GM23338 (cell line): ENCODE data around the gene ZNF497. TPM values are rescaled to one million over a fixed set of nuclear protein-coding genes. Genes with fewer than 3 reads are reported as not detected.

ENCODE experiments used
- ATAC-seq: fragments of 200-7000 bp; cut with Tn5 transposase; 3 replicates; pipeline ENCODE4 v1.9.1; 2020
- DNase-seq: peaks from one replicate; pipeline ENCODE4 v3.0.0-alpha.2; 2015; ENCODE audit warnings: low spot score
- H2AFZ ChIP-seq: fragments of 200-600 bp; sonication (generic); 2 replicates; pipeline ENCODE4 v1.8.0; 2016; ENCODE audit warnings: antibody characterized with exemption, mild to moderate bottlenecking, moderate library complexity
- H3F3A ChIP-seq: fragments of 200-600 bp; sonication (generic); replicated peaks from 2 replicates; pipeline ENCODE4 v1.8.0; 2017; ENCODE audit warnings: antibody characterized with exemption, mixed run types, low read depth
- H3K27ac ChIP-seq: fragments of 200-600 bp; sonication (generic); 2 replicates; pipeline ENCODE4 v1.6.1; 2016; ENCODE audit warnings: low read depth
- H3K27me3 ChIP-seq: fragments of 200-600 bp; sonication (generic); 2 replicates; pipeline ENCODE4 v1.8.0; 2016; ENCODE audit warnings: mild to moderate bottlenecking, mixed run types, moderate library complexity; ENCODE audit not compliant: insufficient read depth
- H3K36me3 ChIP-seq: fragments of 200-600 bp; sonication (generic); 2 replicates; pipeline ENCODE4 v1.8.0; 2016; ENCODE audit warnings: mild to moderate bottlenecking; ENCODE audit not compliant: insufficient read depth
- H3K4me1 ChIP-seq: fragments of 200-600 bp; sonication (generic); 2 replicates; pipeline ENCODE4 v1.8.0; 2016; ENCODE audit warnings: mild to moderate bottlenecking, moderate library complexity; ENCODE audit not compliant: insufficient read depth
- H3K4me2 ChIP-seq: fragments of 200-600 bp; sonication (generic); 2 replicates; pipeline ENCODE4 v1.7.1; 2017; ENCODE audit warnings: mixed run types
- H3K4me3 ChIP-seq: fragments of 200-600 bp; sonication (generic); 2 replicates; pipeline ENCODE4 v1.6.1; 2016; ENCODE audit warnings: mixed run types
- H3K79me2 ChIP-seq: fragments of 200-600 bp; sonication (generic); replicated peaks from 2 replicates; pipeline ENCODE4 v1.8.0; 2017; ENCODE audit warnings: mild to moderate bottlenecking; ENCODE audit not compliant: insufficient read depth
- H3K9me2 ChIP-seq: fragments of 200-600 bp; sonication (generic); 2 replicates; pipeline ENCODE4 v1.8.0; 2017; ENCODE audit not compliant: insufficient read depth
- H4K20me1 ChIP-seq: fragments of 200-600 bp; sonication (generic); replicated peaks from 2 replicates; pipeline ENCODE4 v1.8.0; 2017; ENCODE audit warnings: mild to moderate bottlenecking; ENCODE audit not compliant: insufficient read depth
- H3K27ac Mint-ChIP-seq: 2 replicates; pipeline ENCODE4 v1.8.0; 2020; ENCODE audit warnings: inconsistent platforms, mild to moderate bottlenecking, moderate library complexity, mixed read lengths
- H3K27me3 Mint-ChIP-seq: 3 replicates; pipeline ENCODE4 v1.8.0; 2022; ENCODE audit warnings: low read depth, mild to moderate bottlenecking, moderate library complexity, mixed read lengths, inconsistent platforms; ENCODE audit not compliant: insufficient read depth, poor library complexity
- H3K36me3 Mint-ChIP-seq: 3 replicates; pipeline ENCODE4 v1.8.0; 2021; ENCODE audit warnings: low read depth, mild to moderate bottlenecking, inconsistent platforms, moderate library complexity, mixed read lengths
- H3K4me1 Mint-ChIP-seq: 3 replicates; pipeline ENCODE4 v1.8.0; 2020; ENCODE audit warnings: mild to moderate bottlenecking, inconsistent platforms, mixed read lengths
- H3K4me3 Mint-ChIP-seq: 3 replicates; pipeline ENCODE4 v1.8.0; 2021; ENCODE audit warnings: moderate library complexity, mild to moderate bottlenecking, inconsistent platforms, mixed read lengths
- H3K9me3 Mint-ChIP-seq: 3 replicates; pipeline ENCODE4 v1.8.0; 2020; ENCODE audit warnings: moderate library complexity, mild to moderate bottlenecking, inconsistent platforms, mixed read lengths
- CREB1 ChIP-seq: fragments of 250-450 bp; sonication (Bioruptor Pico); IDR thresholded peaks from 2 replicates; pipeline ENCODE4 v1.5.0; 2020; ENCODE audit warnings: low read depth, mild to moderate bottlenecking, moderate library complexity
- CTCF ChIP-seq, 2 experiments: fragments of 200-600 bp in 1 of 2; sonication (generic) in 1 of 2; conservative IDR thresholded peaks; 2 replicates each; pipeline versions ENCODE4 v1.5.1 to v1.6.1; 2016 to 2017; ENCODE audit warnings: antibody characterized with exemption in 2 of 2, low read depth in 2 of 2, mild to moderate bottlenecking in 2 of 2, moderate library complexity in 1 of 2
- EZH2 ChIP-seq: fragments of 200-600 bp; sonication (generic); IDR thresholded peaks from one replicate; pipeline ENCODE4 v1.8.0; 2017; ENCODE audit warnings: antibody characterized with exemption, mild to moderate bottlenecking, low read depth; ENCODE audit not compliant: unreplicated experiment
- EZH2phosphoT487 ChIP-seq: fragments of 200-600 bp; sonication (generic); IDR thresholded peaks from one replicate; pipeline ENCODE4 v1.8.1; 2018; ENCODE audit warnings: antibody characterized with exemption; ENCODE audit not compliant: unreplicated experiment
- JUNB ChIP-seq: IDR thresholded peaks from one replicate; pipeline ENCODE4 v1.6.1; 2016; ENCODE audit warnings: antibody characterized with exemption; ENCODE audit not compliant: unreplicated experiment
- POLR2AphosphoS5 ChIP-seq: IDR thresholded peaks from 2 replicates; pipeline ENCODE4 v1.6.1; 2016; ENCODE audit warnings: antibody characterized with exemption, low read depth
- STAT1 ChIP-seq: IDR thresholded peaks from one replicate; pipeline ENCODE4 v1.6.1; 2016; ENCODE audit warnings: antibody characterized with exemption; ENCODE audit not compliant: unreplicated experiment
- ZNF114 ChIP-seq: fragments of 250-450 bp; sonication (Bioruptor Pico); IDR thresholded peaks from 2 replicates; pipeline ENCODE4 v1.5.0; 2020; ENCODE audit warnings: mild to moderate bottlenecking, moderate library complexity
- ZNF331 ChIP-seq: fragments of 250-450 bp; sonication (Bioruptor Pico); IDR thresholded peaks from 2 replicates; pipeline ENCODE4 v1.5.0; 2020; ENCODE audit warnings: low read depth, mild to moderate bottlenecking, moderate library complexity
- ZNF462 ChIP-seq: fragments of 250-450 bp; sonication (Bioruptor Pico); IDR thresholded peaks from 2 replicates; pipeline ENCODE4 v1.5.0; 2020; ENCODE audit warnings: mild to moderate bottlenecking, moderate library complexity
- polyA plus RNA-seq: library from polyadenylated mRNA; unstranded; fragments of >200 nt; fragmentation: Nextera tagmentation; extraction: Ambion mirVana; gene quantifications from 2 replicates; pipeline ENCODE4 v1.2.1, GENCODE V29; 2016
- total RNA-seq: library from RNA; depleted of rRNA; stranded (reverse); fragments of >200 nt; shearing (Covaris generic); gene quantifications from 2 replicates; pipeline ENCODE4 v1.2.3, GENCODE V29; 2014

ZNF497 gene
- total and polyA plus RNA-seq, 2 experiments from 2014 or later: 0.44 to 2.0 TPM

- no peak for TF ChIP-seq ZNF462 (CRISPR knock-in tag)
- peak; percentile 89 for TF ChIP-seq POLR2AphosphoS5
- TF ChIP-seq EZH2: no peak
- TF ChIP-seq ZNF331: no peak
- no peak for TF ChIP-seq ZNF114 (CRISPR knock-in tag)
Measured at GRCh38 chr19:58400916-58401839, 38.6 kb upstream of the ZNF497 start (continued).

GRCh38 chr19:58400316-58400915 lies 37.9 kb upstream of the ZNF497 start:
- Histone ChIP-seq H3K36me3 (no peaks in the 10 kb centered on the region), H3K4me1 (peaks cover 5% of the 10 kb centered on the region; the same call in 1 of the 2 replicates), H4K20me1 (no peaks in the 10 kb centered on the region), H2AFZ (peak overlapping the region; percentile 90), H3F3A (peaks cover 13% of the 10 kb centered on the region), H3K27me3 (peaks cover 21% of the 10 kb centered on the region), H3K4me2 (peak overlapping the region; percentile 92), H3K27ac (no peak overlapping the region), H3K79me2 (no peaks in the 10 kb centered on the region), H3K9me2 (no peaks in the 10 kb centered on the region), H3K4me3 (peak overlapping the region; percentile 69)
- Mint-ChIP-seq H3K9me3 (peaks cover 3% of the 10 kb centered on the region; the same call in 1 of the 3 replicates), H3K36me3 (peaks cover 4% of the 10 kb centered on the region), H3K27me3 (peaks cover 34% of the 10 kb centered on the region), H3K4me3 (peak overlapping the region; percentile 91), H3K4me1 (peaks cover 12% of the 10 kb centered on the region; the same call in 2 of the 3 replicates), H3K27ac (no peak overlapping the region)
- ATAC-seq: no peak
- DNase-seq: no peak
- no peak for TF ChIP-seq CREB1 (CRISPR knock-in tag)
- no peak for TF ChIP-seq JUNB
- no peak for TF ChIP-seq CTCF (conservative IDR thresholded peaks at IDR 0.05; ENCODE audit: low read depth in 2 of 2)
- TF ChIP-seq POLR2AphosphoS5: no peak
- no peak for TF ChIP-seq ZNF114 (CRISPR knock-in tag)
- TF ChIP-seq STAT1: no peak
- TF ChIP-seq ZNF331: no peak
- no peak for TF ChIP-seq EZH2phosphoT487
